HCEC 1CT (cell line): Measurements from ENCODE around the gene GPER1.
A peak's percentile ranks its signal among the peaks of the same experiment; 100 is the strongest.
"Not testable (repeated sequence)": the region's sequence is repeated elsewhere in the genome, so short reads cannot be mapped to it uniquely, and the experiment has no call there.

Source experiments
- DNase-seq: peaks from one replicate; pipeline ENCODE4 v3.0.0-alpha.2; 2017

The GPER1 gene

DNA sequence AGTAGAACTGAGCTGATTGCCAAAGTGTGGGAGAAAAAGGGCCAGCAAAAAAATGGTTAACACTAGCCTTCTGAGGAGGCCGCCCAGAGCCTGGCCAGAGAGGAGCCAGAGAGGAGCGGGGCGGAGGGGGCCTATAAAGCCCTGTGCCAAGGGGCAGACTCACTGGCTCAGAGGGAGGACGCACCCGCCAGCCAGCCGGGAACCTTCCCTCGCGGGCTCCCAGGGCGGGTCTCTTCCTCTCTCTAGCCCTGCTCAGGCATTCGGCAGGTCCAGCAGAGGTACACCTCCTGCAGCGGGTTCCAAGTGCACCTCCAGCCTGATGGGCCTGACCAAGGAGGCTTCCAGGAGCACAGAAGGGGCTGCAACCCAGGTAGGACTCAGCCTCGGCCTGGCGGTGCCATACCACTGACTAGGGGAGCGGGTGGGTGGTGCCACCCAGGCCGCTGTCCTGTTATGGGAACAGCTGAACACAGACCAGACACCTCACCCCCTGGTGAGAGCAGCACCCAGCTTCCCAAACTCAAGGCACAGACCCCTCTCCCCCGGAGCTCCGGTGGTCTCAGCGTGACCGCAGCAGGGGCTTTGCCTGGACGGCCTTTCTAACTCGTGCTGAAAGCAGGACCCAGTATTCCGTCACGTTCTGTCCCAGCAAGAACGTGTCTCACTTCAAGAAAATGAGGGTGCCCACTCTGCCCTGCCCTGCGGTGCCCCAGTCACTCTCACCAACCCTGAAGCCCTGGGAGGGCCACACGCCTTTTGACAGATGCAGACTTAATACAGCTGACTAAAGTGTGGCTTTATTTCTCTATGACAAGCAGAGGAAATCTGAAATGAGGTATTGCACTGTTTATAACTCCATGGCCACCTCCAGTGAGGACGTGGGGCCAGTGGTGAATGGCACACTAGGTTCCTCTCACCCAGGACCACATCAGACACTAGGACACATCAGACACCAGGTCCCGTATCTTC is at the start of gene GPER1:
Gene GPER1 (plus strand): TSS at position 162 of the 969 bp plus-strand sequence. CDS start 3,616 bp downstream, outside the sequence.
- no peak for DNase-seq

DNA sequence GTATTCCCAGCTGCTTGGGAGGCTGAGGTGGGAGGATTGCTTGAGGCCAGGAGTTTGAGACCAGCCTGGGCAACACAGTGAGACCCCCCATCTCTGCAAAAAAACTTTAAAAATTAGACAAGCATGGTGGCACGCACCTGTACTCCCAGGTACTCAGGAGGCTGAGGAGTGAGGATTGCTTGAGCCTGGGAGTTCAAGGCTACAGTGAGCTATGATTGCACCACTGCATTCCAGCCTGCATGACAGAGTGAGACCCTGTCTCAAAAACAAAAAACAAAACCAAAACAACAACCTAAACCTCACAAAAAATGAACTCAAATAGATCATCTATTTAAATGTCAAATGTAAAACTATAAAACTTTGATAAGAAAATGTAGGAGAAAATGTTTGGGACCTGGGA is 47.7 kb upstream of the GPER1 start:
- not testable (repeated sequence) for DNase-seq

- peak; percentile 53 for DNase-seq
Observed at GRCh38 chr7:1040790-1041189, 47.1 kb upstream of the GPER1 start.

DNA sequence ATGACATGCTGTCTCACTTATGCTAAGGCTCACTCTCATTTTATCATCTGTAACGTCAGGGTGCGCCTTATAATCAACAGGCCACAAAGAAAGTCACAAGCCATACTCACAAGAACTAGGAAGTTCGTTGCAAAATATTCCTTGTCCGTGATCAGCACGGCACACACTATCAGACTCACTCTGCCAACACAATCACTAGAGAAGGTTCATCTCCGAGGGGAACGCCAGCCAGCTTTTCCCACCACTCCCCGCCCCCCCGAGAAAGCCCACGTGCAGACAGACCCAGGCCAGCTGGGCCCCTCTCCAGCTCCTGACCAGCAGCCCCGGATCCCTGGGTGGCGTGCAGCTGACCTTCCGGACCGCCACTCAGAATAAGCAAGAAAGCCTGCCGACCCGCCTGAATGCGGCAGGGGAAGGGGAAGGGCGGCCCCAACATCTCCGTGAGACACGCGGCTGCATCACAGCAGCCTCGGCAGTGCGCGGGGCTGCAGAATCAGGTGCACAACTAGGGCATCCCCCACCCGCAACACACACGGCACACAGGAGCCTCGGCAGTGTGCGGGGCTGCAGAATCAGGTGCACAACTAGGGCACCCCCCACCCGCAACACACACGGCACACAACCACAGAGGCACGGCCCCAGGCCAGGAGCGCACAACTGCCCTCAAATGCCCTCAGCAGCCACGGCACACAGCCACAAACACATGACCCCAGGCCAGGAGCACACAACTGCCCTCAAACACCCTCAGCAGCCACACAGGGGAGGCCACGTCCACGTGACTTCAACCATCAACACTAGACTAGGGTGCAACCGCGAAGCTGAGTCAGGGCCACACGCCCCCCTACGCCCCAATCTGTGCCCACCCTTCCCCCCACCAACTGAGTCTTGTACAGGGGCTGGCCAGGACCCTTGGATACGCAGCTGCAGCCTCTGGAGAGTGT is 46.1 kb upstream of the GPER1 start:
- no peak for DNase-seq

GRCh38 chr7:1042492-1042833 is 45.5 kb upstream of the GPER1 start:
- no peak for DNase-seq

DNA sequence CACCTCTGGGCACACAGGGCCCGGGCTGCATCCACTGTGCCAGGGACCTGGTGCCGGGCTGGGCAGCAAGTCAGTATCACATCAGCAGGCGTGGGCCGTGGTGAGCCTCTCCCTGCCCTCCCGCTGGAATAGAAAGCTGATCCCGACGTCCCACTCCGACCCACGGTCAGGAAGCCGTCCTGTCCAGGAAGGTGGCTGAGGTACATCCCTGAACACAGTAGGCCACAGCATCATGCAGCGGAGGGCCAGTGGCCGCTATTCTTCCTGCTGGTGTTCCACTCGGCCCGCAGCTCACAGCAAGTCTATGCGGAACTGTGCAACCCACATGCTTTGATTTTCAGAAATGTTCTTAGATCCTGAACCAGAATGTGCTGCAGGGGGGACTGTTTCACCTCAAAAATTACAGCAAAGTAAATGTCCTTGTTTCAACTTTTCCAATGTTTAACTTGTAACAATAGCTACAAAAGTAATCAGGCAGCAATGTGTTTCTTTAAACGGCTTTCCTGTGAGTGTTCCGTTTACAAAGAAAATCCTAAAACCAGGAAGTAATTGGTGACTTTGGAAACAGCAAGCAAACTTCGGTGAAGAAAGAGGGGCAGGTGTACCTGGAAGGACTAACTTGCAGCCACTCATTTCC is 44.2 kb upstream of the GPER1 start:
- DNase-seq: no peak

DNA sequence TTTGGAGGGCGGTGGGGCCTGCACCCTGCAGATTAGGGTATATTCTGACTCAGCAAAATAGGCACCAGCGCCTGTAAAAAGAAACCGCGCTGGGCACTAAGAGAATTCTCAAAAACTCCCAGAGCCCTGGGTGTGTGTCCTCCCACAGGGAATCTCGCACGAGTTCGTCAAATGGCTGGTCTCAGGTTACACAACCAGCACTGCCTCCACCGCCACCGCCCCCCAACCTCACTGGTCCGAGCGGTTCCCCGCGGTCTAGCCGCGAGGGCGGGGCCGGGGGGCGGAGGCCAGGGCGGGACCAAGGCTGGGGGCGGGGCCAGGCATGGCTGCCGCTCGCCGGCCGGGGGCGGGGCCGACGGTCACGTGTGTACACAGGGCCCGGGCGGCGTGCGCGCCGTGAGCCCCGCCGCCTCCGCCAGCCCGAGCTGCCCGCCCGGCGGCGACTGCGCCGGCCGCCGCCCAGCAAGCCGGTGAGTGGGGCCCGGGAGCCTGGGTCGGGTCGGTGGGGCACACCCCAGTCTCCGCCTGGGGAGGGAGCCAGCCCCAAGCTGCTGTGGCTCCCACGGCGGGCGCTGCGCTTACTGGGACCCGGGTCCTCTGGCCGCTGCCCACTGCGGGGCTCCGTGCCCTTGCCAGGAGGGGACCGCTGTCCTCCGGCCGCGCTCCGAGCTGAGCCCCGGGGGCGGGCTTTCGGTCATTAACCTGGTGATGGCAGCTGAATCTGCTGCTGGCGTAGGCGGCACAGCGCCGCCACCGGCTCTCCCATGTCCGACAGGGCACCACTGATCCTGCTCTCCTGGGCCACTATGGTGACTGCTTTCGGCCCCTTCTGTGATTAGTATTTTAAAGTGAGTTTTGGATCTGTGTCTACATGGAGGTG is 43.5 kb upstream of the GPER1 start, which contains the start of gene GPR146:
Gene GPR146 (plus strand): TSS at position 358 of the 880 bp plus-strand sequence. CDS start 12,970 bp downstream, outside the sequence.
- DNase-seq: peak; percentile 92

DNA sequence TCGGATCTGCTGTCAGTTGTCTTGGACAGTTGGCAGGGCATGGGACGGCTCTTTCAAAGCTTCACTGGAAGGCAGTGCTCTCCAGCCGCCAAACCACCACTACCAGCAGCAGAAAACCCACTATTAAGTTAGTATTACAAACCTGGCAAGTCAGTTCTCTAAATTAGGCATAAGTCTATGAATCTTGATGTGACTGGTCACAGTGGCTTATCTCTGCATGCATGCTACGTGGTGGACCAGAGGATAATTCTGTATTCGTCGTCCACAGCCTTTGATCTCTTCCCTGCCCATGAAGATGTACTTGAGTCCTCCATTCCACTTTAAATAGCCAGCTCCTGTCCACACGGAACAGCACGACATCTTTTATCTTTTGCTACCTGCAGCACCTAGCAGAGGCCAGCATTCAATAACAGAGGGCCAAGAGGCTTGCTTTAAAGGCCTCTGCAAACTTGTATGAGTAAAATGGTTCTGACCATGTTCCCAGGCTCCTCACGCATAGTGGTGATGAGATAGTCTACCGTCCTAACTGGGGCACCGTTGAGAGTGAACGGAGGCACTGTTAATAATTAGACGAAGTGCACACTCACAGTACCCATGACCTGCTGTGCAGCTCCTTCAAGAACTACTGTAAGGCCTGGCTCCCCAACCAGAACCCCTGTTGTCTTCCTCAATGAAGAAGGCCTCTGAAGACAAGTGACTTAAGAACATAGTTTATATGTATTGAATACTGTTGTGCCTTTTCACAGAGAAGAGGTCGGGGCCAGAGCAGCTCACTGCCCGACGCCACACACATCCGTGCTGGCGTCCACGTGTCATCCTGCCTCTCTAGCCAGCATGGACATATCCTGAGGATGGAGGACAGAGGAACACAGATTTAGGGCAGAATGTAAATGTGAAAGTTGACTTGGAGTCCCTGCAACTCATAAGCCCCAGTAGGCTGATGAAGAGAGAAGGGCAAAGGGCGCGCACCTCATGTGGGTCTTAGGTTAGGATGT is 42.5 kb upstream of the GPER1 start:
- no peak for DNase-seq

DNA sequence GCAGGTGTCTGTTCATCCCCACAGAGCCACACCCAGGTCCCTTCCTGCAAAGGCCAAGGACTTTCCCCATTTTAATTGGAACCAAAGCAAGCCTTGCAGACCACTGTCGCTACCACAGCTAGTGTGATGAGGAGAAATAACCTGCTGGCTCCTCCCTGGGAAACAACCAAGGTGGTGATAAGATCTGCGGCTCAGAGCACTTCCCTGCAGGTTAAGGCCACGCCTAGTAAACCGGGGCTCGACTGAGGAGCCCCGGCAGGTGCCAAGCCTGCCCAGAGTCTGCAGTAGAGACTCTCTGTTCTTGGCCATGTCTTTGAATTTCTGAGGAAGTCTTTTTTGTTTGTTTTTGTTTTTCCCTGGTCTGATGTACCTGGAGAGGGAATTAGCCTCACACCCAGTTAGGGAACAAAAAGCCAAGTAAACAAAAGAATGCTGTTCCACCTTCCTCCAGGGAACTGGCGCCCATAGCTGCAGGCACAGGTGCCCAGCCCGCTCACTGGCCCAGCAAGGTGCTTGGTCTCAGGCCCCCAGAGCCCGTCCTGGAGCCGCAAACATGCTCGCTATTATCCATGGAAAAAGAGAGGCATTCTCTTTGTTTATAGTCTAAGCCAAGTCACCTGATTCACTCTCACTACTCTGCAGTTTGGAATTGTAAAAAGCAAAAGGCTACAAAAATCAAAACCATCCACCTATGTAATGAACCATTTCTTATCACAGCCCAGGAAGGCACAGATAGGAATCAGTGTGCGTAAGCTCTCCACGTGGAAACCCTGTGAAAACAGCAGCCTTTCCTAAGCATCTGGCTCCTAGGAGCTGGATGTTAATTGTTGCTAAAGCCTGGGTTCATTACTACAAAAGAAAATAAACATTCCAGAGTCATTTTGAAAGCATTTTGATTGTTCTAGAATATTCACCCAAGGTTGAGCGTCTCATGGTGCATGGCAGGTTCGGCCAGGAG is 40.9 kb upstream of the GPER1 start:
- DNase-seq: no peak

- DNase-seq: no peak
Observed at GRCh38 chr7:1049006-1049741, 38.7 kb upstream of the GPER1 start.

GRCh38 chr7:1049801-1050200 is 38.1 kb upstream of the GPER1 start:
- DNase-seq: no peak

- DNase-seq: no peak
Observed at GRCh38 chr7:1050254-1050906, 37.5 kb upstream of the GPER1 start.

DNA sequence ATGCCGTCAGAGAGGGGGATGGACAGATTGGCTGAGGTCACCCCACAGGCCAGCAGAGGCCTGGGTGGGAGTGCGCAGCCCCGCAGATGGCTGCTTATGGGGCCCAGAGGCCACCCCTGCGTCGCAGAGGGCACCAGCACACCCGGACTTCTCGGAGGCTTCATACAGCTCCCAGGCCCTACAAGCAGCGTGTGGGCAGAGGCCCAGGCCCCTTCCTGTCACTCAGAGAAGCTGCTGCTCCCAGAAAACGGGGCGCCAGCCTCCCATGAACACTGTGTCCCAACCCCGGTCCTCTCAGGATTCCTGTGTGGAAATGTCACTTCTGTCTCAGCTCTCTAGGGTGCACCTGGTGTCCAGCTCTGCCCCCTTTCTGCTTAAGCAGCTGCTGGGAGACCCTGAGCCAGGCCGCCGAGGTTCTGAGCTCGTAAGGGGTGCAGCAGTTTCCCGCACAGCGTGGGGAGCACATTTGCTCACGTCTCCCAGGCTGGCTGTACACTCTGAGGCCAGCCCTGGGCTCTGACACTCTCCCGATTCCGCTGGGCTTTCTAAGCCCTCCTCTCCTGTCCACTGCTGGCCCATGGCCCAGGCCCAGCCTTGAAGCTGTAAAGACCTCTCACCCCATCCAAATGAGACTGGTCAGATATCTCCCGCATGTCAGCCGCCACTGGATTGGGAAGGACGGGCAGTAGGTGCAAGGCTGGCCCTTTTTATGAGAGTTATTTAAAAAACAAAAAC is 36.8 kb upstream of the GPER1 start:
- no peak for DNase-seq

GRCh38 chr7:1052031-1052818 is 35.7 kb upstream of the GPER1 start:
- DNase-seq: no peak

- DNase-seq: no peak
Observed at GRCh38 chr7:1053002-1053411, 34.9 kb upstream of the GPER1 start.

GRCh38 chr7:1053816-1054370 is 34.0 kb upstream of the GPER1 start:
- no peak for DNase-seq
